HFF-Myc (cell line): Measurements from ENCODE around the gene SLIT1.

Experiments
- DNase-seq: peaks from one replicate; pipeline ENCODE4 v3.0.0-alpha.2; 2011; ENCODE audit warnings: low read depth; ENCODE audit errors: extremely low read depth
- H3K4me3 ChIP-seq: replicated peaks from 2 replicates; pipeline ENCODE4 v1.5.1; 2011; ENCODE audit warnings: low read depth, mild to moderate bottlenecking, control low read depth, low read length
- CTCF ChIP-seq: IDR thresholded peaks from 2 replicates; pipeline ENCODE4 v1.5.1; 2012; ENCODE audit warnings: mild to moderate bottlenecking, low read depth, low read length, control low read depth; ENCODE audit errors: missing control alignments

The SLIT1 gene

DNA sequence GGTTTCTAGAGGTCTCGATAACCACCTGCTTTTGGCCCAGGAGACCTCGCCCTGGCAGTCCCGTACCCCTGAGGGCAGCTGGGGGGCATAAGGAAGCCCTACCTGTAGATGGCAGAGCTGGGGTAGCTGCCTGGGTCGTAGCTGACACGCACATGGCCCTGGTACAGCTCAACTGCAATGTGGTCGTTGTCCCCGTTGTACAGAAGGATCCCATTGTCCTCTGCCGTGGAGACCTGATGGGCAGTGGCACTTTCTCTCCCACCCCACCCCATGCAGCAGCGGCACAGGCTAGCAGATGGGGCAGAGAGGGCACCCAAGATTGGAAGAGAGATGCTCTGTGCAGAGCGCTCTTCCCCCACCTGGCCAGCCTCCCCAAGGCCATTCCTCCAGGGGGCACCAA is 181.2 kb downstream of the SLIT1 start:
- no peak for DNase-seq
- TF ChIP-seq CTCF: no peak
- no peak overlapping the region for H3K4me3 ChIP-seq

- no peak for TF ChIP-seq CTCF
- H3K4me3 ChIP-seq: no peak overlapping the region
- DNase-seq: no peak
Observed at GRCh38 chr10:97003804-97004201, 182.0 kb downstream of the SLIT1 start.

DNA sequence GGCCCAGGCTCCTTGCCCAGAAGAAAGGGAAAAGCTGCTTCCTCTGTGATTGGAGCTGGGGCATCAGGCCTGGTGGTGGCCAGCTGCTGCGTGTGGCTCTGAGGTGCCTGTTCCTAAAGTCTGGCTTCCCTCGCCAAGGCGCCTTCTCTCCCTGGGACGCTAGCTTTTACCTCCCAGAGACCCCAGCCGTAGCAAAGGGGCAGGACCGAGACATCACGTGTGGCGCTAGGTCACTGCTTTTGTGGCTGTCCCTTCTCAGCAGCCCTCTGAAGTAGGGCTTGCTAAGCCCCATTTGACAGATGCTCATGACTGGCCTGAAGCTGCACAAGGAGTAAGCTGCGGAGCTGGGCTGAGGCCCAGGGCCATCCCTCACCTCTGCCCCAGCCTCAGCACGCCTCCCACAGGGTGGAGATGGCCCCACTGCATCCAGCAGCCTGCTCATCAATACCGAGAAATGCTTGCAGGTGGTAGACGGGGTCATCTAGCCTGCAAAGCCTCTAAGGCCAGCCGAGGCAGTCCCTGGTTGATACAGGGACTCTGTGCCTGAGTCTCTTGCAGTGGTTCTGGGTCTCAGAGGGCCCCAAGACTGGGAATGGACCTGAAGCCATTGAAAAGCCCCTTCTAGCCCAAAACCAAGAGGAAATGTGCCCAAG is 182.5 kb downstream of the SLIT1 start:
- no peak overlapping the region for H3K4me3 ChIP-seq
- TF ChIP-seq CTCF: no peak
- no peak for DNase-seq

DNA sequence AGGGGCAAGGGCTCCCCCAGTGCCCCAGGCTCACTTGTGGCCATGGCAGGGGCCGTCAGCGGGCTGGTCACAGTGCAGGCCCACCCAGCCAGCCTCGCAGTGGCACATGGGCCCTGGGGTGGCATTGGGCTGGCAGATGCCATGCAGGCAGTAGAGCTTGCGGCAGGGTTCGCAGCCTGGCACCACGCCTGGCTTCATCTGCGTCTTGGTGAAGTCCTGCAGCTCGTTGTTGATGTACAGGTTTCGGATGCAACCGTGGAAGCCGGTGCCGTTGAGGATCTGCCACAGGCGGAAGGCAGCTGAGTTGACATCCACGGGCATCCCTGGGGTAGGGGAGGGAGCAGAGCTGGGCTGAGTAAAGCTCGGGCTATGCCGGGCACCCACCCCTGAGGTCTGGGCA is 183.1 kb downstream of the SLIT1 start:
- TF ChIP-seq CTCF: no peak
- DNase-seq: no peak
- no peak overlapping the region for H3K4me3 ChIP-seq

GRCh38 chr10:97001183-97001991 is 184.4 kb downstream of the SLIT1 start:
- no peak overlapping the region for H3K4me3 ChIP-seq
- no peak for TF ChIP-seq CTCF
- no peak for DNase-seq

DNA sequence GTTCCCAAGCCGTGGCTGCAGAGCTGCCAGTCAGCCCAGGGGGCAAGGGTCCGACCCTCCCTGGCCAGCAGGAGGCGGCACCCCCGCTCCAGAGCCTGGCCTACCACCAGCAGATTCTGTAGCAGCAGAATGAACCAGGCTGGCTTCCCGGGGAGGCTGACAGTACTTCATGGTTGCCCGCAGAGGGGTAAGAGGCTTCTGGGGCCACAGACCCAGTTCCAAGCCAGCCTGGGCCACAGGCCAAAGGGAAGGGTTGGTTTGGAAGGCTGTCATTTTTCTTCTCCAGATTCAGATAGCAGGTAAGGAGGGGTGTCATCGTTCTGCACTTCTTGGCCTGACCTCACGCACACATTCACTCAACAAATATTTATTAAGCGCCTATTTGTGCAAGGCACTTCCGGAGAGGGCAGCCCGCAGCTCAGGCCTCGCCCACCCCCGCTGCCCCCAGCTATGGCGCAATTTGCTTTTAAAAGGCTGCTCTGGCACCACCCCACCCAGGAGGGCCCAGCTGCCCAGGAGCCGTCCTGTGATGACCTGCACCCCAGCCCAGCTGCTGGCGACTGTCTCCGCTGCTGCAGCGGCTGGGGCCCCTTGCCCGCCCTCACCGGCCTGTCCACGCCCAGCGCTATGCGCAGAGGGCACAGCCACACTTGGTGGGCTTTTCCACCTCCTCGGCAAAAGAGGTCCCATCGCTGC is 185.1 kb downstream of the SLIT1 start:
- no peak for DNase-seq
- H3K4me3 ChIP-seq: no peak overlapping the region
- no peak for TF ChIP-seq CTCF
